ENCODE measurements around the gene GPC5.

GPC5 gene

GRCh38 chr13:91359631-91360030 is 38.8 kb upstream of the GPC5 start:
- no peak overlapping the region for H3K4me3 ChIP-seq (ENCODE audit: low read depth, low read length)
- no peak for TF ChIP-seq CTCF (conservative IDR thresholded peaks at IDR 0.05; ENCODE audit: low read depth, low read length)
- no peak for DNase-seq (ENCODE audit: low read depth)

GRCh38 chr13:91360246-91360751 is 38.1 kb upstream of the GPC5 start:
- DNase-seq (ENCODE audit: low read depth) = no peak
- no peak for TF ChIP-seq CTCF (conservative IDR thresholded peaks at IDR 0.05; ENCODE audit: low read depth, low read length)
- no peak overlapping the region for H3K4me3 ChIP-seq (ENCODE audit: low read depth, low read length)

- DNase-seq (ENCODE audit: low read depth) = no peak
- TF ChIP-seq CTCF (conservative IDR thresholded peaks at IDR 0.05; ENCODE audit: low read depth, low read length) = no peak
- H3K4me3 ChIP-seq (ENCODE audit: low read depth, low read length) = no peak overlapping the region
These were observed 36.6 kb upstream of the GPC5 start for GRCh38 chr13:91361755-91362271.

- no peak for TF ChIP-seq CTCF (conservative IDR thresholded peaks at IDR 0.05; ENCODE audit: low read depth, low read length)
- DNase-seq (ENCODE audit: low read depth) = no peak
- H3K4me3 ChIP-seq (ENCODE audit: low read depth, low read length) = no peak overlapping the region
These were observed 35.5 kb upstream of the GPC5 start for GRCh38 chr13:91362908-91363307.

- no peak overlapping the region for H3K4me3 ChIP-seq (ENCODE audit: low read depth, low read length)
- no peak for DNase-seq (ENCODE audit: low read depth)
- no peak for TF ChIP-seq CTCF (conservative IDR thresholded peaks at IDR 0.05; ENCODE audit: low read depth, low read length)
These were observed 30.3 kb upstream of the GPC5 start for GRCh38 chr13:91368101-91368500.

- no peak overlapping the region for H3K4me3 ChIP-seq (ENCODE audit: low read depth, low read length)
- peak; percentile 31 for DNase-seq (ENCODE audit: low read depth)
- TF ChIP-seq CTCF (conservative IDR thresholded peaks at IDR 0.05; ENCODE audit: low read depth, low read length) = no peak
These were observed 29.6 kb upstream of the GPC5 start for GRCh38 chr13:91368676-91369440.

- DNase-seq (ENCODE audit: low read depth) = peak; percentile 41
- no peak overlapping the region for H3K4me3 ChIP-seq (ENCODE audit: low read depth, low read length)
- no peak for TF ChIP-seq CTCF (conservative IDR thresholded peaks at IDR 0.05; ENCODE audit: low read depth, low read length)
These were observed 29.0 kb upstream of the GPC5 start for GRCh38 chr13:91369441-91369831.

Data from choroid plexus epithelial cell (primary cell).